Measurements from ENCODE around the gene CTSD. TPM values are rescaled to one million over a fixed set of nuclear protein-coding genes. Genes with fewer than 3 reads are reported as not detected.

Gene CTSD
- total and polyA plus RNA-seq, 8 donors: 115 to 590 (median 257) TPM

DNA sequence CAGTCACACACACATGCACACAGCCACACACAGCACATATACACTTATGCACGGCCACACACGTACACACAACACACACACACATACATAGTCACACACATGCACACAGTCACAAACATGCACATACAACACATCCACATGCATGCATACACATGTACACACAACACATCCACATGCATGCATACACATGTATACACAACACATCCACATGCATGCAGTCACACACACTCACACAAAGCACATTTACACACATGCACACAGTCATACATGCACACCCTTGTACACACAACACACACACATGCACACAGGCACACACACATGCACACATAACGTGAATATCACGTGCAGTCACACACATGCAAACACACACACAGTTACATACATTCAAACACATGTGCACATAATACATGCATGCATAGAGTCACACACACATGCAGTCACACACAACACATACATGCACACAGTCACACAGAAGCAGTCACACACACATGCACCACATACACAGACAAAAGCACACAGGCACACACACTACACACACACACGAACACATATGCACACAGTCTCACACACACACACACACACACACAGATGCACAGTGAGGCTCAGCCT lies 32.2 kb downstream of the CTSD start:
- no peaks in the 10 kb centered on the region for H3K36me3 ChIP-seq

DNA sequence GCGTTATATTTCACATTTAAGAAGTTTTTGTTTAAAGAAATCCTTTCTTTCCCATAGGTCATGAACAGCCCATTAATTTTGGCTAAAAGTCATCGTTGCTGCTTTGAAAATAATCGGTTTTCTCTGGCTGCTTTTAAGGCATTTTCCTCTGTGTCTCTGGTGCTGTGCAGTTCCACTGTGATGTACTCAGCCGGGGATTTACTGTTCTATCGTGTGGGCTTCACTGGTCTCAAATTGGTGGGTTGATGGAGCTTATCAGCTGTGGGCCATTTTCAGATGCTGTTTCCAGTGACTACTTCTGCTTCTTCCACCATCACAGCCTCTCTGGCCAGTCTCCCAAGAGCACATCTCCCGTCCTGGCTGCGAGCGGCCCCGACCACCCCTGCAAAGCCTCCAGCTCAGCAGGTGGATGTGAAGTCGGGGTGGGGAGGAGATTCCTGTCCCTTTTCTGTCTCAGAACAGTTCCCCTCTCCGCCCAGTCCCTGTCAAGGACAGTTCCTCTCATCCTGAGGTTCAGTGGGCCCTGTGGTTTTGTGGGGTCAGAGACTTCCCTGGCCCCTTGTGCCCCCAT lies 33.6 kb downstream of the CTSD start:
- H3K27me3 ChIP-seq: peaks cover 6 to 86% (median 41%) of the 10 kb centered on the region in 3 donors
- no peaks in the 10 kb centered on the region for H3K4me1 ChIP-seq
- TF ChIP-seq EP300 (IDR thresholded peaks at IDR 0.05) (no peak), POLR2AphosphoS5 (IDR thresholded peaks at IDR 0.05) (no peak), POLR2A (IDR thresholded peaks at IDR 0.05) (no peak)
- TF ChIP-seq, protein P1, sequence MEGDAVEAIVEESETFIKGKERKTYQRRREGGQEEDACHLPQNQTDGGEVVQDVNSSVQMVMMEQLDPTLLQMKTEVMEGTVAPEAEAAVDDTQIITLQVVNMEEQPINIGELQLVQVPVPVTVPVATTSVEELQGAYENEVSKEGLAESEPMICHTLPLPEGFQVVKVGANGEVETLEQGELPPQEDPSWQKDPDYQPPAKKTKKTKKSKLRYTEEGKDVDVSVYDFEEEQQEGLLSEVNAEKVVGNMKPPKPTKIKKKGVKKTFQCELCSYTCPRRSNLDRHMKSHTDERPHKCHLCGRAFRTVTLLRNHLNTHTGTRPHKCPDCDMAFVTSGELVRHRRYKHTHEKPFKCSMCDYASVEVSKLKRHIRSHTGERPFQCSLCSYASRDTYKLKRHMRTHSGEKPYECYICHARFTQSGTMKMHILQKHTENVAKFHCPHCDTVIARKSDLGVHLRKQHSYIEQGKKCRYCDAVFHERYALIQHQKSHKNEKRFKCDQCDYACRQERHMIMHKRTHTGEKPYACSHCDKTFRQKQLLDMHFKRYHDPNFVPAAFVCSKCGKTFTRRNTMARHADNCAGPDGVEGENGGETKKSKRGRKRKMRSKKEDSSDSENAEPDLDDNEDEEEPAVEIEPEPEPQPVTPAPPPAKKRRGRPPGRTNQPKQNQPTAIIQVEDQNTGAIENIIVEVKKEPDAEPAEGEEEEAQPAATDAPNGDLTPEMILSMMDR (IDR thresholded peaks at IDR 0.05): no peak
- no peaks in the 10 kb centered on the region for H3K9me3 ChIP-seq
- DNase-seq: no peak
- WGBS, 5 donors: 56 to 69% (median 66%) methylated on average over 11 of the region's 11 CpGs
- H3K27ac ChIP-seq: no peak overlapping the region
- H3K4me3 ChIP-seq: no peak overlapping the region
- intact Hi-C loops (cut with DNase I; ENCODE audit: low total_unique reads): no loop called here
- no peaks in the 10 kb centered on the region for H3K36me3 ChIP-seq

More for the DNA sequence above, 32.2 kb downstream of the CTSD start:
- no peak for DNase-seq
- intact Hi-C loops (cut with DNase I; ENCODE audit: low total_unique reads): no loop called here
- Histone ChIP-seq H3K27ac (no peak overlapping the region), H3K27me3 (peaks cover 6 to 89% (median 41%) of the 10 kb centered on the region in 3 donors), H3K4me3 (no peak overlapping the region), H3K4me1 (no peaks in the 10 kb centered on the region), H3K9me3 (peaks cover 0 to 9% (median 7%) of the 10 kb centered on the region in 4 donors)
- no peak for TF ChIP-seq EP300 (IDR thresholded peaks at IDR 0.05)
- no peak for TF ChIP-seq POLR2AphosphoS5 (IDR thresholded peaks at IDR 0.05)
- no peak for TF ChIP-seq POLR2A (IDR thresholded peaks at IDR 0.05)
- TF ChIP-seq, protein P1 (IDR thresholded peaks at IDR 0.05): no peak
- 87 to 93% (median 89%) methylated on average over 5 of the region's 5 CpGs for WGBS, 5 donors

DNA sequence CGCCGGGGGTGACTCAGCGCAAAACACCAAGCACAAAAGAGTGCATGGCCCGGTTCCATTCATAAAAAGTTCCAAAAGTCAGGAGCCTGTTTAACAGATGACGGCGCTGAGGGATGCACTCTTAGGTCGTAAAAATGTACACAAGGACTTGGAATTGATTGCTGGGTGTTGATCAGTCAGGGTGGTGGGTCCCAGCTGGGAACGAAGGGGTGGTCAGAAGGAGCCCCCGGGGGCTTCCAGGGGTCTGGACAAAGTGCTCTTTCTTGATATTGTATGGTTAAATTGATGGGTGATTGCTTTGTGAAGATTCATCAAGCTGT lies 34.1 kb downstream of the CTSD start:
- no peaks in the 10 kb centered on the region for H3K9me3 ChIP-seq
- peaks cover 6 to 84% (median 37%) of the 10 kb centered on the region in 3 donors for H3K27me3 ChIP-seq
- no peak overlapping the region for H3K4me3 ChIP-seq
- no peak overlapping the region for H3K27ac ChIP-seq
- no peaks in the 10 kb centered on the region for H3K4me1 ChIP-seq
- TF ChIP-seq EP300 (IDR thresholded peaks at IDR 0.05) (no peak), POLR2AphosphoS5 (IDR thresholded peaks at IDR 0.05) (no peak)
- intact Hi-C loops (cut with DNase I; ENCODE audit: low total_unique reads): no loop called here
- 63 to 75% (median 68%) methylated on average over 9 of the region's 9 CpGs for WGBS, 5 donors
- no peaks in the 10 kb centered on the region for H3K36me3 ChIP-seq
- DNase-seq: no peak

- Histone ChIP-seq H3K4me1 (no peaks in the 10 kb centered on the region), H3K27ac (no peak overlapping the region), H3K27me3 (peaks cover 6 to 80% (median 31%) of the 10 kb centered on the region in 3 donors), H3K9me3 (no peaks in the 10 kb centered on the region), H3K4me3 (no peak overlapping the region), H3K36me3 (no peaks in the 10 kb centered on the region)
- no peak for TF ChIP-seq EP300 (IDR thresholded peaks at IDR 0.05)
- TF ChIP-seq POLR2AphosphoS5 (IDR thresholded peaks at IDR 0.05): no peak
- no peak for TF ChIP-seq POLR2A (IDR thresholded peaks at IDR 0.05)
- TF ChIP-seq, protein P1 (IDR thresholded peaks at IDR 0.05): no peak
- WGBS, 5 donors: 74 to 83% (median 76%) methylated on average over 25 of the region's 25 CpGs
- intact Hi-C loops (cut with DNase I; ENCODE audit: low total_unique reads): no loop called here
- no peak for DNase-seq
Observed at GRCh38 chr11:1728931-1729691, 34.6 kb downstream of the CTSD start.

Measured in stomach (tissue), 9 donors.